Neural progenitor cell (in vitro differentiated cells): ENCODE data around the gene SEPTIN12.

Source experiments
- EZH2phosphoT487 ChIP-seq: fragments of 200-600 bp; sonication (generic); IDR thresholded peaks from 2 replicates; pipeline ENCODE4 v1.6.1; 2017; ENCODE audit warnings: antibody characterized with exemption
- TF ChIP-seq, protein P1 (sequence below): fragments of 200-600 bp; sonication (generic); IDR thresholded peaks from 2 replicates; pipeline ENCODE4 v1.5.1; 2017; ENCODE audit warnings: antibody characterized with exemption, mild to moderate bottlenecking

DNA sequence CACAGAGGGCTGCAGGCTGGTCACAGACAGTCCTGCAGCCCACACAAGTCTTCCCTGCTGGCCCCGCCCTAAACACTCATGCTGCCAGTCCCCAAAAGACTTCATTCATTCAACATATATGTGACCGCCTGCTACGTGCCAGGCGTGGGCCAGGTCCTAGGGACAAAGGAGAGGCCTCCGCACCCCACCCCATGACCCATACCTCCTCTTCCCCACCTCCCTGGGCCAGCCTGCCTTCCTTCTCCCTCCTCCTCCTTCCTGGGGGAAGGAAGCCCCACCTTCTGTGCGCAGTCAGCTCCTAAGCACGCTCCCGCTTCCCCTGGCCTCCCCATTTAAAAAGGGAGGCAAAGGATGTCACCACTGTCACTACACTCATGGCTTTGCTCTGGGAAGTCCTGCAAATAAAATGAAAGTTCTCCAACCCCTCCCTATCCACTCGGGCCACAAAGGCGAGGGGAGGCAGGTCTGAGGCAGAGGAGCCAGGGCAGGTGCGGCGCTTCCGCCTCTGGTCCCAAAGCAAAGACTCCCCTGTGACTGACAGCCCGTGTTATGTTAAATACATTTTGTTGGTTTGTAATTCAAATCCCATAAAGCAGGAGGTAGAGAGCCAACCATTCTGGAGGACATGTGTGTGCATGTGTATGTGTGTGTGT lies 44.8 kb downstream of the SEPTIN12 start:
- TF ChIP-seq, protein P1, sequence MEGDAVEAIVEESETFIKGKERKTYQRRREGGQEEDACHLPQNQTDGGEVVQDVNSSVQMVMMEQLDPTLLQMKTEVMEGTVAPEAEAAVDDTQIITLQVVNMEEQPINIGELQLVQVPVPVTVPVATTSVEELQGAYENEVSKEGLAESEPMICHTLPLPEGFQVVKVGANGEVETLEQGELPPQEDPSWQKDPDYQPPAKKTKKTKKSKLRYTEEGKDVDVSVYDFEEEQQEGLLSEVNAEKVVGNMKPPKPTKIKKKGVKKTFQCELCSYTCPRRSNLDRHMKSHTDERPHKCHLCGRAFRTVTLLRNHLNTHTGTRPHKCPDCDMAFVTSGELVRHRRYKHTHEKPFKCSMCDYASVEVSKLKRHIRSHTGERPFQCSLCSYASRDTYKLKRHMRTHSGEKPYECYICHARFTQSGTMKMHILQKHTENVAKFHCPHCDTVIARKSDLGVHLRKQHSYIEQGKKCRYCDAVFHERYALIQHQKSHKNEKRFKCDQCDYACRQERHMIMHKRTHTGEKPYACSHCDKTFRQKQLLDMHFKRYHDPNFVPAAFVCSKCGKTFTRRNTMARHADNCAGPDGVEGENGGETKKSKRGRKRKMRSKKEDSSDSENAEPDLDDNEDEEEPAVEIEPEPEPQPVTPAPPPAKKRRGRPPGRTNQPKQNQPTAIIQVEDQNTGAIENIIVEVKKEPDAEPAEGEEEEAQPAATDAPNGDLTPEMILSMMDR, result no peak
- no peak for TF ChIP-seq EZH2phosphoT487
